ENCODE results near the gene ARPP19. TPM values are rescaled to one million over a fixed set of nuclear protein-coding genes. Genes with fewer than 3 reads are reported as not detected.
"Not testable (repeated sequence)": the region's sequence is repeated elsewhere in the genome, so short reads cannot be mapped to it uniquely, and the experiment has no call there.

The ARPP19 gene
- total RNA-seq, 1 experiment from 2014 or later = 203 TPM

DNA sequence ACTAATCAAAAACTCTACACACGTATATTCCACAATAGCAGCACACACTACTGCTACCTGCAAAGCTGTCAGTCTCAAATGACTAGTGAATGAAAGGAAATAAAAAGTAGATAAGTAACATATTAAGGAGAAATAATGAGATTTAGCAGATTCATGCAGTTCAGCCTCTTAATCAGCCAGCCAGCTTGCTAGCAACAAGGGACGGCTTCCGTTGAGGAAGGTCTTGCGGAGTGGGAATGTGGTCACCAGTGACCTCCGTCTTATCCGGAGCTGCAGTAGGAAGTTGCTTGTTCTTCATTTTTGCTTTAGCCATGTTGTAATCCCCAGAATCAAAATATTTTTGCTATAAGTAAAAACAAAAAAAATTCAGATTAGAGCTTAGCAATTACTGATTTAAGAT is 17.1 kb downstream of the ARPP19 start:
- no peak overlapping the region; the same call in 1 of the 2 replicates for H3K27ac Mint-ChIP-seq
- POLR2A ChIA-PET = no interaction called here
- no peaks in the 10 kb centered on the region for H3K27me3 Mint-ChIP-seq (ENCODE audit: low read depth)
- no peak for DNase-seq (ENCODE audit: low spot score)
- no peaks in the 10 kb centered on the region for H3K4me1 Mint-ChIP-seq
- H3K36me3 Mint-ChIP-seq = peaks cover 67% of the 10 kb centered on the region
- ATAC-seq = no peak
- CTCF ChIA-PET = no interaction called here
- no peak overlapping the region for H3K4me3 Mint-ChIP-seq
- H3K9me3 Mint-ChIP-seq = peaks cover 3% of the 10 kb centered on the region; the same call in 1 of the 2 replicates
- TF ChIP-seq, protein P1, sequence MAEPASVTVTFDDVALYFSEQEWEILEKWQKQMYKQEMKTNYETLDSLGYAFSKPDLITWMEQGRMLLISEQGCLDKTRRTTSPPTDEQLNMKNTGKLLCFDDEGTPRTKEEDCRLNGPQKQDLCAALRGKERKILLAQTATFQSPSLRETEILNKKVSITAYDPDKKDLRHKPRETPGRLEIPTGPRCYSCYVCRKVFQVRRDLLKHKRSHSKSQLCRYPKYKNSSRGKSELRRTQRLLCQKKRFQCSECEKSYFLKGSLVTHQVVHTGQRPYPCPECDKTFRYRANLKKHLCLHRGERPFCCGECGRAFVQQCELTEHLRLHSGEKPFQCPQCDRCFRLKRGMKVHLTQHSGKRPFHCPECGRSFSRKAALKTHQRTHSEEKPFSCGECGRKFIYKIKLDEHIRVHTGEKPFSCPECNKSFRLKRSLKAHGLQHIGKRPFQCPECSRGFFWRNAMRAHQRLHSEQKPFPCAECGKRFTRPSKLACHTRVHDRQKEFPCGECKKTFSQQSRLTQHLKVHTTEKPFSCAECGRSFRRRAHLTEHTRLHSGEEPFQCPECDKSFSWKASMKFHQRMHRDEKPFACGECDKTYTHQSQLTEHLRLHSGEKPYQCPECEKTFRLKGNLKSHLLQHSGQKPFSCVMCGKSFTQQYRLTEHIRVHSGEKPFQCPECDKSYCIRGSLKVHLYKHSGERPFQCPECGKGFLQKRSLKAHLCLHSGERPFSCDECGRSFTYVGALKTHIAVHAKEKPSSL (CRISPR knock-in tag; conservative IDR thresholded peaks at IDR 0.05) = no peak

DNA sequence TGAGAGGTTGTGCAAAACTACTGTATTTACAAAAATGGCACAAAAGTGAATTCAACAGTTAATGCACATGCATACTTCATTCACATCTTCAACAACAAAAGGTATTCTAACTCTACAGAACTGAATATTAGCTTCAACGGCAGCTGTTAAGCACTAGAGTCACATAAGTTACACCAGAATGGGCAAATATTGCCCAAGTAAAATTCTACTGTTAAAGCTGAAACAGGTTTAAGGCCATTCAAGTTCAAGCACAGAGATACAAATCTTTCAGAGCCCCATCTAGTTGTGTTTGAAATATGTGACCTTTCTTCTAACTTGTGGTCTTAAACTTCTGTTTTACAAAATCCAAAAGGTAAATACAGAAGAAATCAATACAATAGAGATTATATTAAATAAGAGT is 17.6 kb downstream of the ARPP19 start:
- H3K4me1 Mint-ChIP-seq; DNase-seq (ENCODE audit: low spot score); ATAC-seq; H3K4me3 Mint-ChIP-seq; H3K27me3 Mint-ChIP-seq (ENCODE audit: low read depth); H3K9me3 Mint-ChIP-seq; POLR2A ChIA-PET; CTCF ChIA-PET; H3K27ac Mint-ChIP-seq: not testable (repeated sequence)
- peaks cover 67% of the 10 kb centered on the region for H3K36me3 Mint-ChIP-seq

DNA sequence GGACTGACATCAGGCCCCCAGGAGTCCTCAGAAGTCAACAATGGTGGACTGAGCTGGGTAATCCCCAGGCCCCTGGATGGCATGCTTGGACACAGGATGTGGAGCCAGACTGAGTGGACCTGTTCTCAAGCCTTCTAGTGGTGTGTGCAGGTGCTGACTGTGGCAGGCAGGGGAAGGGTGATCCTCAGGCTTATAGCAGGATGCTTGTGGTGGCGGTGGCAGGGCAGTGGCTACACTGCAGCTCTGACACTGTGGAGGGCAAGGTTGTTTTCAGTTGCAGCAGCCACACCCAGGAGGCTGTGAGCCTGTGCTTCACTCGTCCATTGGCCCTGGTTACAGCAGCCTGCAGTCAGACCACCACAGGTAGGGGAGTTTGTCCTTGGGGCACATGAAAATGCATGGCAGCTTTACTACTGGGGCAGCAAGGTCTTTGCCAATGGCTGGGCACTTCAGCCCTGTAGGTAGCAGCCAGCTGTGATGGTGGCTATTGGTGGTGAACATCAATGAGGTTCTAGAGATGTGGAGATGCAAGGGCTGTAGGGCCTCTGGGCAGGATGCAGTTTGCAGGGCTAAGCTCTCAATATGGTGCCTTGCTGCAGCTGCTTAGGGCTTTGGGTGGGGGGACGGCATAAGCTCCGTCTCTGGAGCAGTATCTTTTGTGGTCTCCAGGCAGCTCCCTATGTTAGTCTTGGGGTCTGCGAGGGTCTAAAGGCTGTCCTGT is 22.6 kb downstream of the ARPP19 start:
- H3K9me3 Mint-ChIP-seq = peaks cover 25% of the 10 kb centered on the region
- ChIA-PET CTCF (no interaction called here), POLR2A (interaction anchor here (1.0 kb wide), 1 partner anchor 17 kb away, joined by 3 read pairs; no protein-coding TSS in a partner anchor)
- H3K27ac Mint-ChIP-seq = peak overlapping the region; percentile 3; the same call in 1 of the 2 replicates
- peaks cover 59% of the 10 kb centered on the region for H3K36me3 Mint-ChIP-seq
- TF ChIP-seq EMX1 (CRISPR knock-in tag; IDR thresholded peaks at IDR 0.05) (peak; percentile 76; the same call in 1 of the 2 replicates), ZNF219 (CRISPR knock-in tag; IDR thresholded peaks at IDR 0.05; ENCODE audit: borderline replicate concordance) (no peak), ATF1 (CRISPR knock-in tag; IDR thresholded peaks at IDR 0.05) (no peak), CBFB (CRISPR knock-in tag; IDR thresholded peaks at IDR 0.05; ENCODE audit: low read depth) (no peak), JUN (CRISPR knock-in tag; IDR thresholded peaks at IDR 0.05) (no peak), FOXP1 (CRISPR knock-in tag; IDR thresholded peaks at IDR 0.05; ENCODE audit: borderline replicate concordance) (0 out of 2 replicates have a peak, but pooled peaks have one; percentile 49), TEAD4 (CRISPR knock-in tag; IDR thresholded peaks at IDR 0.05) (no peak), NR2C2 (CRISPR knock-in tag; IDR thresholded peaks at IDR 0.05) (no peak), ZNF232 (CRISPR knock-in tag; IDR thresholded peaks at IDR 0.05) (no peak), NFATC4 (CRISPR knock-in tag; IDR thresholded peaks at IDR 0.05) (no peak)
- TF ChIP-seq, protein P2, sequence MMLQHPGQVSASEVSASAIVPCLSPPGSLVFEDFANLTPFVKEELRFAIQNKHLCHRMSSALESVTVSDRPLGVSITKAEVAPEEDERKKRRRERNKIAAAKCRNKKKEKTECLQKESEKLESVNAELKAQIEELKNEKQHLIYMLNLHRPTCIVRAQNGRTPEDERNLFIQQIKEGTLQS (CRISPR knock-in tag; conservative IDR thresholded peaks at IDR 0.05) = no peak
- TF ChIP-seq, protein P3, sequence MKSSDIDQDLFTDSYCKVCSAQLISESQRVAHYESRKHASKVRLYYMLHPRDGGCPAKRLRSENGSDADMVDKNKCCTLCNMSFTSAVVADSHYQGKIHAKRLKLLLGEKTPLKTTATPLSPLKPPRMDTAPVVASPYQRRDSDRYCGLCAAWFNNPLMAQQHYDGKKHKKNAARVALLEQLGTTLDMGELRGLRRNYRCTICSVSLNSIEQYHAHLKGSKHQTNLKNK (CRISPR knock-in tag; IDR thresholded peaks at IDR 0.05) = no peak
- TF ChIP-seq, protein P4, sequence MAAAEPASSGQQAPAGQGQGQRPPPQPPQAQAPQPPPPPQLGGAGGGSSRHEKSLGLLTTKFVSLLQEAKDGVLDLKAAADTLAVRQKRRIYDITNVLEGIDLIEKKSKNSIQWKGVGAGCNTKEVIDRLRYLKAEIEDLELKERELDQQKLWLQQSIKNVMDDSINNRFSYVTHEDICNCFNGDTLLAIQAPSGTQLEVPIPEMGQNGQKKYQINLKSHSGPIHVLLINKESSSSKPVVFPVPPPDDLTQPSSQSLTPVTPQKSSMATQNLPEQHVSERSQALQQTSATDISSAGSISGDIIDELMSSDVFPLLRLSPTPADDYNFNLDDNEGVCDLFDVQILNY (CRISPR knock-in tag; IDR thresholded peaks at IDR 0.05) = no peak
- TF ChIP-seq, protein P5, sequence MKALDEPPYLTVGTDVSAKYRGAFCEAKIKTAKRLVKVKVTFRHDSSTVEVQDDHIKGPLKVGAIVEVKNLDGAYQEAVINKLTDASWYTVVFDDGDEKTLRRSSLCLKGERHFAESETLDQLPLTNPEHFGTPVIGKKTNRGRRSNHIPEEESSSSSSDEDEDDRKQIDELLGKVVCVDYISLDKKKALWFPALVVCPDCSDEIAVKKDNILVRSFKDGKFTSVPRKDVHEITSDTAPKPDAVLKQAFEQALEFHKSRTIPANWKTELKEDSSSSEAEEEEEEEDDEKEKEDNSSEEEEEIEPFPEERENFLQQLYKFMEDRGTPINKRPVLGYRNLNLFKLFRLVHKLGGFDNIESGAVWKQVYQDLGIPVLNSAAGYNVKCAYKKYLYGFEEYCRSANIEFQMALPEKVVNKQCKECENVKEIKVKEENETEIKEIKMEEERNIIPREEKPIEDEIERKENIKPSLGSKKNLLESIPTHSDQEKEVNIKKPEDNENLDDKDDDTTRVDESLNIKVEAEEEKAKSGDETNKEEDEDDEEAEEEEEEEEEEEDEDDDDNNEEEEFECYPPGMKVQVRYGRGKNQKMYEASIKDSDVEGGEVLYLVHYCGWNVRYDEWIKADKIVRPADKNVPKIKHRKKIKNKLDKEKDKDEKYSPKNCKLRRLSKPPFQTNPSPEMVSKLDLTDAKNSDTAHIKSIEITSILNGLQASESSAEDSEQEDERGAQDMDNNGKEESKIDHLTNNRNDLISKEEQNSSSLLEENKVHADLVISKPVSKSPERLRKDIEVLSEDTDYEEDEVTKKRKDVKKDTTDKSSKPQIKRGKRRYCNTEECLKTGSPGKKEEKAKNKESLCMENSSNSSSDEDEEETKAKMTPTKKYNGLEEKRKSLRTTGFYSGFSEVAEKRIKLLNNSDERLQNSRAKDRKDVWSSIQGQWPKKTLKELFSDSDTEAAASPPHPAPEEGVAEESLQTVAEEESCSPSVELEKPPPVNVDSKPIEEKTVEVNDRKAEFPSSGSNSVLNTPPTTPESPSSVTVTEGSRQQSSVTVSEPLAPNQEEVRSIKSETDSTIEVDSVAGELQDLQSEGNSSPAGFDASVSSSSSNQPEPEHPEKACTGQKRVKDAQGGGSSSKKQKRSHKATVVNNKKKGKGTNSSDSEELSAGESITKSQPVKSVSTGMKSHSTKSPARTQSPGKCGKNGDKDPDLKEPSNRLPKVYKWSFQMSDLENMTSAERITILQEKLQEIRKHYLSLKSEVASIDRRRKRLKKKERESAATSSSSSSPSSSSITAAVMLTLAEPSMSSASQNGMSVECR (CRISPR knock-in tag; IDR thresholded peaks at IDR 0.05; ENCODE audit: borderline replicate concordance) = no peak
- TF ChIP-seq, protein P6, sequence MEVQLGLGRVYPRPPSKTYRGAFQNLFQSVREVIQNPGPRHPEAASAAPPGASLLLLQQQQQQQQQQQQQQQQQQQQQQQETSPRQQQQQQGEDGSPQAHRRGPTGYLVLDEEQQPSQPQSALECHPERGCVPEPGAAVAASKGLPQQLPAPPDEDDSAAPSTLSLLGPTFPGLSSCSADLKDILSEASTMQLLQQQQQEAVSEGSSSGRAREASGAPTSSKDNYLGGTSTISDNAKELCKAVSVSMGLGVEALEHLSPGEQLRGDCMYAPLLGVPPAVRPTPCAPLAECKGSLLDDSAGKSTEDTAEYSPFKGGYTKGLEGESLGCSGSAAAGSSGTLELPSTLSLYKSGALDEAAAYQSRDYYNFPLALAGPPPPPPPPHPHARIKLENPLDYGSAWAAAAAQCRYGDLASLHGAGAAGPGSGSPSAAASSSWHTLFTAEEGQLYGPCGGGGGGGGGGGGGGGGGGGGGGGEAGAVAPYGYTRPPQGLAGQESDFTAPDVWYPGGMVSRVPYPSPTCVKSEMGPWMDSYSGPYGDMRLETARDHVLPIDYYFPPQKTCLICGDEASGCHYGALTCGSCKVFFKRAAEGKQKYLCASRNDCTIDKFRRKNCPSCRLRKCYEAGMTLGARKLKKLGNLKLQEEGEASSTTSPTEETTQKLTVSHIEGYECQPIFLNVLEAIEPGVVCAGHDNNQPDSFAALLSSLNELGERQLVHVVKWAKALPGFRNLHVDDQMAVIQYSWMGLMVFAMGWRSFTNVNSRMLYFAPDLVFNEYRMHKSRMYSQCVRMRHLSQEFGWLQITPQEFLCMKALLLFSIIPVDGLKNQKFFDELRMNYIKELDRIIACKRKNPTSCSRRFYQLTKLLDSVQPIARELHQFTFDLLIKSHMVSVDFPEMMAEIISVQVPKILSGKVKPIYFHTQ (CRISPR knock-in tag; IDR thresholded peaks at IDR 0.05) = no peak
- no peaks in the 10 kb centered on the region for H3K4me1 Mint-ChIP-seq
- H3K4me3 Mint-ChIP-seq = no peak overlapping the region
- ATAC-seq (peak; percentile 74), DNase-seq (ENCODE audit: low spot score) (no peak)
- H3K27me3 Mint-ChIP-seq (ENCODE audit: low read depth) = no peaks in the 10 kb centered on the region

Data from WTC11 (cell line).